ENCODE measurements around the gene RPS2. TPM values are rescaled to one million over a fixed set of nuclear protein-coding genes. Genes with fewer than 3 reads are reported as not detected.
A peak's percentile ranks its signal among the peaks of the same experiment; 100 is the strongest.
"Not testable (repeated sequence)": the region's sequence is repeated elsewhere in the genome, so short reads cannot be mapped to it uniquely, and the experiment has no call there.

Gene RPS2
- total RNA-seq, 1 experiment from 2014 or later: 5,018 TPM

- not testable (repeated sequence) for DNase-seq; H3K4me3 ChIP-seq (ENCODE audit: insufficient read depth, low read depth, low read length); H3K36me3 ChIP-seq (replicated peaks; ENCODE audit: control insufficient read depth, insufficient read depth, low read length)
- peaks cover 82% of the 10 kb centered on the region for H3K27me3 ChIP-seq (ENCODE audit: control insufficient read depth, insufficient read depth, low read length)
Observed at GRCh38 chr16:1920122-1920521, 44.5 kb downstream of the RPS2 start.

GRCh38 chr16:1919327-1919998 lies 45.2 kb downstream of the RPS2 start:
- Histone ChIP-seq H3K27me3 (ENCODE audit: control insufficient read depth, insufficient read depth, low read length) (peaks cover 85% of the 10 kb centered on the region), H3K36me3 (replicated peaks; ENCODE audit: control insufficient read depth, insufficient read depth, low read length) (no peaks in the 10 kb centered on the region), H3K4me3 (ENCODE audit: insufficient read depth, low read depth, low read length) (no peak overlapping the region)
- DNase-seq: peak; percentile 69

- peak; percentile 95 for DNase-seq
- Histone ChIP-seq H3K4me3 (ENCODE audit: insufficient read depth, low read depth, low read length) (peak within 1 kb of the TSS; percentile 30), H3K36me3 (replicated peaks; ENCODE audit: control insufficient read depth, insufficient read depth, low read length) (no peaks in the 10 kb centered on the region), H3K27me3 (ENCODE audit: control insufficient read depth, insufficient read depth, low read length) (peaks cover 84% of the 10 kb centered on the region)
Observed at GRCh38 chr16:1918351-1919326, 46.0 kb downstream of the RPS2 start, which contains the start of gene HS3ST6. Gene HS3ST6 (minus strand): TSS chr16:1918415. CDS start chr16:1918323, 92 bp downstream.

GRCh38 chr16:1917665-1918350 lies 46.8 kb downstream of the RPS2 start:
- DNase-seq: peak; percentile 74
- peak overlapping the region; percentile 23; the same call in 1 of the 2 replicates for H3K4me3 ChIP-seq (ENCODE audit: insufficient read depth, low read depth, low read length)
- H3K36me3 ChIP-seq (replicated peaks; ENCODE audit: control insufficient read depth, insufficient read depth, low read length): no peaks in the 10 kb centered on the region
- peaks cover 76% of the 10 kb centered on the region for H3K27me3 ChIP-seq (ENCODE audit: control insufficient read depth, insufficient read depth, low read length)

GRCh38 chr16:1917056-1917664 lies 47.5 kb downstream of the RPS2 start:
- H3K36me3 ChIP-seq (replicated peaks; ENCODE audit: control insufficient read depth, insufficient read depth, low read length): no peaks in the 10 kb centered on the region
- peak overlapping the region; percentile 23; the same call in 1 of the 2 replicates for H3K4me3 ChIP-seq (ENCODE audit: insufficient read depth, low read depth, low read length)
- peak; percentile 62 for DNase-seq
- peaks cover 69% of the 10 kb centered on the region for H3K27me3 ChIP-seq (ENCODE audit: control insufficient read depth, insufficient read depth, low read length)

GRCh38 chr16:1916640-1916990 lies 48.0 kb downstream of the RPS2 start:
- Histone ChIP-seq H3K4me3 (ENCODE audit: insufficient read depth, low read depth, low read length) (peak overlapping the region; percentile 0; the same call in 1 of the 2 replicates), H3K27me3 (ENCODE audit: control insufficient read depth, insufficient read depth, low read length) (peaks cover 68% of the 10 kb centered on the region), H3K36me3 (replicated peaks; ENCODE audit: control insufficient read depth, insufficient read depth, low read length) (no peaks in the 10 kb centered on the region)
- DNase-seq: peak; percentile 91

GRCh38 chr16:1915732-1916639 lies 48.6 kb downstream of the RPS2 start:
- Histone ChIP-seq H3K4me3 (ENCODE audit: insufficient read depth, low read depth, low read length) (no peak overlapping the region), H3K36me3 (replicated peaks; ENCODE audit: control insufficient read depth, insufficient read depth, low read length) (no peaks in the 10 kb centered on the region), H3K27me3 (ENCODE audit: control insufficient read depth, insufficient read depth, low read length) (peaks cover 64% of the 10 kb centered on the region)
- no peak for DNase-seq

GRCh38 chr16:1914988-1915387 lies 49.6 kb downstream of the RPS2 start:
- H3K27me3 ChIP-seq (ENCODE audit: control insufficient read depth, insufficient read depth, low read length): peaks cover 55% of the 10 kb centered on the region
- H3K36me3 ChIP-seq (replicated peaks; ENCODE audit: control insufficient read depth, insufficient read depth, low read length): no peaks in the 10 kb centered on the region
- DNase-seq: no peak

GRCh38 chr16:1914084-1914608 lies 50.5 kb downstream of the RPS2 start:
- Histone ChIP-seq H3K36me3 (replicated peaks; ENCODE audit: control insufficient read depth, insufficient read depth, low read length) (no peaks in the 10 kb centered on the region), H3K4me3 (ENCODE audit: insufficient read depth, low read depth, low read length) (no peak overlapping the region), H3K27me3 (ENCODE audit: control insufficient read depth, insufficient read depth, low read length) (peaks cover 46% of the 10 kb centered on the region)
- DNase-seq: peak; percentile 67

More at GRCh38 chr16:1914988-1915387, 49.6 kb downstream of the RPS2 start:
- no peak overlapping the region for H3K4me3 ChIP-seq (ENCODE audit: insufficient read depth, low read depth, low read length)

- H3K4me3 ChIP-seq (ENCODE audit: insufficient read depth, low read depth, low read length): no peak overlapping the region
- H3K36me3 ChIP-seq (replicated peaks; ENCODE audit: control insufficient read depth, insufficient read depth, low read length): no peaks in the 10 kb centered on the region
- H3K27me3 ChIP-seq (ENCODE audit: control insufficient read depth, insufficient read depth, low read length): peaks cover 40% of the 10 kb centered on the region
- peak; percentile 66 for DNase-seq
Observed at GRCh38 chr16:1913327-1914083, 51.1 kb downstream of the RPS2 start.

- no peaks in the 10 kb centered on the region for H3K36me3 ChIP-seq (replicated peaks; ENCODE audit: control insufficient read depth, insufficient read depth, low read length)
- DNase-seq: no peak
- H3K4me3 ChIP-seq (ENCODE audit: insufficient read depth, low read depth, low read length): no peak overlapping the region
- H3K27me3 ChIP-seq (ENCODE audit: control insufficient read depth, insufficient read depth, low read length): peaks cover 34% of the 10 kb centered on the region
Observed at GRCh38 chr16:1912215-1912543, 52.4 kb downstream of the RPS2 start.
